Neural progenitor cell (in vitro differentiated cells): ENCODE results near the gene KIF1B.

Experiments used
- CTCF ChIP-seq: fragments of 200-600 bp; sonication (generic); IDR thresholded peaks from 2 replicates; pipeline ENCODE4 v1.5.1; 2017; ENCODE audit warnings: antibody characterized with exemption, mild to moderate bottlenecking
- EZH2 ChIP-seq: fragments of 200-600 bp; sonication (generic); IDR thresholded peaks from 2 replicates; pipeline ENCODE4 v1.6.1; 2017; ENCODE audit warnings: antibody characterized with exemption, mild to moderate bottlenecking, moderate library complexity

DNA sequence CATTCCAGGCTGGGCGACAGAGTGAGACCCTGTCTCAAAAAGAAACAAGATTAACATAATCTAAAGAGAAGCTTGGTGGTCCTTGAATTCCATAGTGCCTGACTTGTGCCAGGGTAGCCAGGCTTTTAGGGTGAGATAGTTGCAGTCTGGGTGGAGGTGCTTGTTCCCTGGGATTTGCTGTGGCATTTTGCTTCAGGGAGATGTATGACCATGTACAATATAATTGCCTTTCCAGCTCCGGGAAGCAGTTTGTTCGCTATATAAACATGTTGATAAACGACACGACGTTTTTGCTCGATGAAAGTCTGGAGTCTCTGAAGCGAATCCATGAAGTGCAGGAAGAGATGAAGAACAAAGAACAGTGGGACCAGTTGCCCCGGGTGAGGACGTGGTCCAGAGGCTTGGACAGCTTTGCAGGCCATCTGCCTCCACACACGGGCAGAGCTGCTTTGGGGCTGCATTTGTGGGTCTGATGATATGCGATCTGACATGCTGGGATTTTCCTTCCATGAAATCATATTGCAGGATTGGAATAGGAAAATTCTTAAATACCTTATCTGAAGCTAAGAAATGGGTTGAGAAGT lies 49.4 kb upstream of the KIF1B start:
- no peak for TF ChIP-seq CTCF
- no peak for TF ChIP-seq EZH2
